Stimulated activated CD8-positive, alpha-beta memory T cell treated with anti-CD3 and anti-CD28 coated beads, Interleukin-15, amount 100 ng/mL, for 4 hours (primary cell): ENCODE measurements around the gene WAS.
"Not testable (repeated sequence)": the region's sequence is repeated elsewhere in the genome, so short reads cannot be mapped to it uniquely, and the experiment has no call there.

Experiments
- DNase-seq, 2 donors: peaks; one replicate each; pipeline ENCODE4 v3.0.0-alpha.2; 2020; ENCODE audit warnings: low read depth in 2 of 2

The WAS gene

DNA sequence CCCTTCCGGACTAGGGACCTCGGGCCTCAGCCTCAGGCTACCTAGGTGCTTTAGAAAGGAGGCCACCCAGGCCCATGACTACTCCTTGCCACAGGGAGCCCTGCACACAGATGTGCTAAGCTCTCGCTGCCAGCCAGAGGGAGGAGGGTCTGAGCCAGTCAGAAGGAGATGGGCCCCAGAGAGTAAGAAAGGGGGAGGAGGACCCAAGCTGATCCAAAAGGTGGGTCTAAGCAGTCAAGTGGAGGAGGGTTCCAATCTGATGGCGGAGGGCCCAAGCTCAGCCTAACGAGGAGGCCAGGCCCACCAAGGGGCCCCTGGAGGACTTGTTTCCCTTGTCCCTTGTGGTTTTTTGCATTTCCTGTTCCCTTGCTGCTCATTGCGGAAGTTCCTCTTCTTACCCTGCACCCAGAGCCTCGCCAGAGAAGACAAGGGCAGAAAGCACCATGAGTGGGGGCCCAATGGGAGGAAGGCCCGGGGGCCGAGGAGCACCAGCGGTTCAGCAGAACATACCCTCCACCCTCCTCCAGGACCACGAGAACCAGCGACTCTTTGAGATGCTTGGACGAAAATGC is at the start of gene WAS:
Gene WAS, plus strand, starts transcription at position 389 of the 572 bp plus-strand sequence. Its CDS starts 55 bp downstream, at position 444.
- DNase-seq, result no peak

DNA sequence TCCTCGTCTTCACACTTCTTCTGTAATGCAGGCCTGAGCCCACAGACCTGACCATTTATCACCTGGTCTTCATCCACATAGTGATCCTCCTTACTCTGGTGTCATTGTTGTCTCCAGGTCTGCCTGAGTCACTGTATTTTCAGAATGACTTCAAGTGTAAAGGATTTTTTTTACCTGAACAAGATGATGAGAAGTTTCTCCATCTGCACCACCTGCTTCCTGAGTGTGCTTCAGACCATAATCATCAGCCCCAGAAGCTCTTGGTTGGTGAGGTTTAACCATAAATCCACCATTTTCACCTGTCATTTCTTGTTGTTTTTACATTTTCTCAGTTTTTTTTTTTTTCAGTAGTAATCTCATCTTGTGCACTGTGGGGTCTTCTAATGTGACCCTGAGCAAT is 47.3 kb upstream of the WAS start:
- DNase-seq, result no peak

DNA sequence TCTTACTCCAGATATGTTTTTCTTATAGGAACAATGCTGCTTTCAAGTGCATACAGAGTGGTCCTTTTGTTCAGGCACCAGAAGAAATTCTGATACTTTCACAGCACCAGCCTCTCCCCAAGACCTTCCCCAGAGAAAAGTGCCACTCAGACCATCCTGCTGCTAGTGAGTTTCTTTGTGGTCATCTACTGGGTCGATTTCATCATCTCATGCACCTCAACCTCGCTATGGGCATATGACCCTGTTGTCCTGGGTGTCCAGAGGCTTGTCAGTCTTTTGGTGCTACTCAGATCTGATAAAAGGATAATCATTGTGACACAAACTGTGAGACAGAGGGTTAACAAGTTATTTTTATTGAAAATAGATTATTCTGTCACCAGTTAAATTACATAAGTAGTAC is 46.8 kb upstream of the WAS start:
- DNase-seq, result no peak

DNA sequence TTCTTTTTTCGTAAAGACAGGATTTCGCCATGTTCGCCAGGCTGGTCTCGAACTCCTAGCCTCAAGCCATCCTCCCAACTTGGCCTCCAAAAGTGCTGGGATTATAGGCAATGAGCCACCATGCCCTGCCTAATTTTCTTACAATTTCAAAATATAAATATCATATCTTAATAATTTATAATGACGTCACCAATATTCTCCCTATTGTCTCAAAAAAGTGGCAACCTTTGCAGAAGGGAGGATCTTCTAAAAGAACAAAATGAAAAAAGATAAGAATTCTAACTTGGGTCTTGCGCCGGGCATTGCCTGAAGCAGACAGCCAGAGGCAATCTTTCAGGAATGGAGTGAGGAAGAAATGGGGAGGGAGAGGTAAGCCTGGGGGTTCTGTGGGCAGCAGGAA is 37.9 kb upstream of the WAS start:
- DNase-seq, result no peak

- peak in 1 of 2 donors; percentile 1 for DNase-seq
Measured at GRCh38 chrX:48648336-48648751, 35.3 kb upstream of the WAS start.

GRCh38 chrX:48649102-48649501 is 34.5 kb upstream of the WAS start:
- DNase-seq, result no peak

- DNase-seq, result not testable (repeated sequence)
Measured at GRCh38 chrX:48652055-48652579, 31.5 kb upstream of the WAS start.

- DNase-seq, result not testable (repeated sequence)
Measured at GRCh38 chrX:48654746-48655145, 28.9 kb upstream of the WAS start.

- not testable (repeated sequence) for DNase-seq
Measured at GRCh38 chrX:48659686-48660085, 23.9 kb upstream of the WAS start.

DNA sequence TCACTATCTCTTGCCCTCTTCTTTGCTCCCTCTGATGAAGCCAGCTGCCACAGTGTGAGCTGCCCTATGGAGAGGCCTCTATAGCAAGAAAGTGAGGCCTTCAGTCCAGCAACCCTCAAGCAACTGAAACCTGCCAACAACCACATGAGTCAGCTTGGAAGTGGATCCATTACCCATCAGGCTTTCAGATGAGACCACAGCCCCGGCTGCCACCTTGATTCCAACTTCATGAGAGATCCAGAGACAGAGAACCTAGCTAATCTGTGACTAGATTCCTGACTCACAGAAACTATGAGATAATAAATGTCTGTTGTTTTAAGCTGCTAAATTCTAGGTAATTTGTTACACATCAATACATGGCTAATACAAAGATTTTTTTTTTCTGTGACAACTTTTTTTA is 20.4 kb upstream of the WAS start:
- no peak for DNase-seq

DNA sequence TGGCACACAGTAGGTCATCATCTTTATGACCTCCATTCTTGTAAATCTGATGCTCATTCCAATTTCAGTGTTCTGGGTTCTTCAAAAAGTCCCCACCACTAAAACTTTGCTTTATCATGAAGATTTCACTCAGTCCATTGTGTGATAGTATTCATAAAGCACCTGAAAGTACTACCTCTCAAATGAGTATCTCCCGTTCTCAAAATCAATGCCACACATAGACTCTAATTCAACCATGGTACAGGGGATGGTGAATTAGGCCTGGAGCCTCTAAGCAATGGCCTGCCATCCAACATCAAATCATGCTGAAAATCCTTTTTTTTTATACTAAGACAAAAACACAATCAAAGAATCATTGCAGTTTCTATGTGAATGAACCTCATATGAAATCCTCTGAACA is 19.4 kb upstream of the WAS start:
- DNase-seq, result no peak

GRCh38 chrX:48665991-48666390 is 17.6 kb upstream of the WAS start:
- no peak for DNase-seq

- no peak for DNase-seq
Measured at GRCh38 chrX:48666649-48667048, 16.9 kb upstream of the WAS start.

- no peak for DNase-seq
Measured at GRCh38 chrX:48667509-48667908, 16.1 kb upstream of the WAS start.

- not testable (repeated sequence) for DNase-seq
Measured at GRCh38 chrX:48668187-48668586, 15.4 kb upstream of the WAS start.

GRCh38 chrX:48676106-48676892 is 7.3 kb upstream of the WAS start:
- DNase-seq, result peak; percentile 71 to 77

GRCh38 chrX:48676893-48677270 is 6.7 kb upstream of the WAS start:
- DNase-seq, result no peak

DNA sequence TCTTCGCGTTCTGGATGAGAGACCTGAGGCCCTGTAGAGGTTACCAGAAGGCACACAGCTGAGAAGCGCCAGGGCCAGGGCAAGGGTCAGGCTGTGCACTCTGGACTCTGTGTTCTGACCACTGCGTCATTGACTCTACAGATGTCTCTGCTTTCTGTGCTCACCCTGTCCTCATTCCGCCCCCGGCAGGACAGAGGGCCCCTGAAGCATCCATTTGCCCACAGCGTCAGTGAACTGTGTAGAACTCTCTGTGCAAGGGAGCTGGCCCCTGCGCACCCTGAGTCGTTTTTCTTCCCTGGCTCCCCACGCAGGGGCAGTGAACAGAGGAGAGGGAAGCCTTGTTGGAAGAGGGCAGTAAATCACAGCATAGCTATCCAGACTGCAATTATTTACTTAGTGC is 6.1 kb upstream of the WAS start:
- no peak for DNase-seq

- DNase-seq, result not testable (repeated sequence)
Measured at GRCh38 chrX:48680467-48680866, 3.1 kb upstream of the WAS start.

- DNase-seq, result not testable (repeated sequence)
Measured at GRCh38 chrX:48680925-48681324, 2.7 kb upstream of the WAS start.

GRCh38 chrX:48681539-48682183 is 1.9 kb upstream of the WAS start:
- DNase-seq, result no peak

GRCh38 chrX:48682795-48683194 is 804 bp upstream of the WAS start:
- DNase-seq, result not testable (repeated sequence)

- DNase-seq, result no peak
Measured at GRCh38 chrX:48684134-48684533, 535 bp downstream of the WAS start.
